ENCODE data around the gene TACC3. TPM values are rescaled to one million over a fixed set of nuclear protein-coding genes. Genes with fewer than 3 reads are reported as not detected.

Gene TACC3
- total RNA-seq, 1 experiment from 2014 or later: 32.0 TPM

GRCh38 chr4:1764670-1765069, 43.3 kb downstream of the TACC3 start:
- Histone ChIP-seq H3K79me2 (ENCODE audit: low read length) (no peaks in the 10 kb centered on the region), H3F3A (ENCODE audit: low read length, unreplicated experiment) (no peaks in the 10 kb centered on the region), H3K9ac (ENCODE audit: low read length) (no peak overlapping the region), H3K4me2 (ENCODE audit: low read length) (no peak overlapping the region), H3K27me3 (ENCODE audit: low read length) (no peaks in the 10 kb centered on the region), H3K36me3 (ENCODE audit: low read depth, low read length) (no peaks in the 10 kb centered on the region), H3K4me1 (ENCODE audit: insufficient read depth, low read length) (no peaks in the 10 kb centered on the region), H2AFZ (ENCODE audit: low read length) (no peak overlapping the region), H4K20me1 (ENCODE audit: low read length) (no peaks in the 10 kb centered on the region), H3K9me3 (ENCODE audit: low read length) (no peaks in the 10 kb centered on the region), H3K4me3 (ENCODE audit: low read length) (no peak overlapping the region), H3K27ac (ENCODE audit: low read length) (no peak overlapping the region), H3K9me2 (replicated peaks; ENCODE audit: low read length) (no peaks in the 10 kb centered on the region)
- no peak for DNase-seq
- TF ChIP-seq EZH2 (IDR thresholded peaks at IDR 0.05; ENCODE audit: low read length, unreplicated experiment) (no peak), EZH2phosphoT487 (IDR thresholded peaks at IDR 0.05; ENCODE audit: borderline replicate concordance, low read length) (no peak), CTCF (conservative IDR thresholded peaks at IDR 0.05; ENCODE audit: low read depth, low read length) (no peak)
- ATAC-seq: no peak
- BruUV-seq (replicated peaks): no TSS peak
- intact Hi-C loops (cut with micrococcal nuclease): no loop called here
- CTCF ChIA-PET: no interaction called here
- POLR2A ChIA-PET (ENCODE audit: unreplicated experiment): no interaction called here

GRCh38 chr4:1765409-1766072, 44.2 kb downstream of the TACC3 start:
- Histone ChIP-seq H3K4me3 (ENCODE audit: low read length) (no peak overlapping the region), H3K79me2 (ENCODE audit: low read length) (no peaks in the 10 kb centered on the region), H3K36me3 (ENCODE audit: low read depth, low read length) (no peaks in the 10 kb centered on the region), H3K4me1 (ENCODE audit: insufficient read depth, low read length) (no peaks in the 10 kb centered on the region), H3K4me2 (ENCODE audit: low read length) (no peak overlapping the region), H3K27me3 (ENCODE audit: low read length) (no peaks in the 10 kb centered on the region), H3K9ac (ENCODE audit: low read length) (no peak overlapping the region), H2AFZ (ENCODE audit: low read length) (no peak overlapping the region), H4K20me1 (ENCODE audit: low read length) (no peaks in the 10 kb centered on the region), H3K9me3 (ENCODE audit: low read length) (no peaks in the 10 kb centered on the region), H3K9me2 (replicated peaks; ENCODE audit: low read length) (no peaks in the 10 kb centered on the region), H3F3A (ENCODE audit: low read length, unreplicated experiment) (no peaks in the 10 kb centered on the region), H3K27ac (ENCODE audit: low read length) (no peak overlapping the region)
- no peak for ATAC-seq
- ChIA-PET CTCF (no interaction called here), POLR2A (ENCODE audit: unreplicated experiment) (no interaction called here)
- intact Hi-C loops (cut with micrococcal nuclease): no loop called here
- DNase-seq: no peak
- BruUV-seq (replicated peaks): no TSS peak
- TF ChIP-seq EZH2phosphoT487 (IDR thresholded peaks at IDR 0.05; ENCODE audit: borderline replicate concordance, low read length) (no peak), CTCF (conservative IDR thresholded peaks at IDR 0.05; ENCODE audit: low read depth, low read length) (no peak), EZH2 (IDR thresholded peaks at IDR 0.05; ENCODE audit: low read length, unreplicated experiment) (no peak)

Data from PC-3 (cell line).